NB4 (cell line): ENCODE data around the gene PRKG1.
A peak's percentile ranks its signal among the peaks of the same experiment; 100 is the strongest.

Experiments
- DNase-seq: peaks from one replicate; pipeline ENCODE4 v3.0.0; 2010; ENCODE audit warnings: low read depth
- H3K4me3 ChIP-seq: one replicate; pipeline ENCODE4 v1.5.1; 2011; ENCODE audit warnings: mild to moderate bottlenecking, low read depth, low read length, moderate library complexity
- CTCF ChIP-seq: IDR thresholded peaks from one replicate; pipeline ENCODE4 v1.5.1; 2012; ENCODE audit warnings: low read depth, low read length
- MYC ChIP-seq: IDR thresholded peaks from 2 replicates; pipeline ENCODE4 v1.6.1; 2011; ENCODE audit warnings: low read depth, low read length
- POLR2A ChIP-seq: IDR thresholded peaks from 2 replicates; pipeline ENCODE4 v1.6.1; 2011; ENCODE audit warnings: mild to moderate bottlenecking; ENCODE audit not compliant: insufficient read length; ENCODE audit errors: extremely low read depth
- TF ChIP-seq, protein P1 (sequence below): IDR thresholded peaks from 2 replicates; pipeline ENCODE4 v1.6.1; 2011; ENCODE audit warnings: low read depth, low read length

Gene PRKG1

DNA sequence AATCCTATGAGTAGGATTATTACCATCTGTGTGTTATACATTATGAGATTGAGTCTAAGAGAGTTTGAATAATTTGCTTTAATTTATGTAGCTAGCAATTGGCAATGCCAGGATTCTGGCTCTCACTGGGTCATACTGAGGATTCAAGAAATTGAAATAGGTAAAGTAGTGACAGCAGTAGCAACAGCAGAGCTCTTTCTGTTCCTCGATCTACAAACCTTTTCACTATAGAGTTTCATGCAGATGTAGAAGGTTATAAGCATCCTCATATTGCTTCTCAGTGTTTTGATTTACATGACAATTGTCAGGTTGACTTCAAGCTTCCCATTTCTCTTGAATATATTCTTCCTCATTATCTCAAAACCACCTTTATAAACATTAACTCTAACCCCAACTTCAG, 919.2 kb downstream of the PRKG1 start:
- TF ChIP-seq, protein P1, sequence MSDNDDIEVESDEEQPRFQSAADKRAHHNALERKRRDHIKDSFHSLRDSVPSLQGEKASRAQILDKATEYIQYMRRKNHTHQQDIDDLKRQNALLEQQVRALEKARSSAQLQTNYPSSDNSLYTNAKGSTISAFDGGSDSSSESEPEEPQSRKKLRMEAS, result no peak
- TF ChIP-seq POLR2A, result no peak
- TF ChIP-seq MYC, result no peak
- no peak for TF ChIP-seq CTCF
- no peak overlapping the region for H3K4me3 ChIP-seq
- DNase-seq, result no peak

DNA sequence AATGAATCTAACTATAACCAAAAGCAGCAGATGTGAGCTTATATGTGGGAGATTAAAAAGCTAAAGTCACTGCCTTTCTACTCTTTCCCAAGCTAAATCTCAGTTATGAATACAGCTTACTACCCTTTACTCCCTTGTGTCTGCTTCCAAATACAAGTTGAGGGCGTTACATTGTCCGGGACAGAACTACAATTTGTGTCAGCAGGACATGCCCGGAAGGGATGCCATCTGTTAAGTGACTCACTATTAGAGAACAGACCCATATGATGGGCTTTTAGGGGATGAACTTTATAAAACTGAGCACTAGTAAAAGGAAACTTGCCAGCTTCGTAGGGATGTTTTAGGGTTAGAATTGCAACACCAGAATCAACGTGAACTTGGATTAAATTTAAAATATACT, 924.8 kb downstream of the PRKG1 start:
- no peak for DNase-seq
- no peak overlapping the region for H3K4me3 ChIP-seq
- no peak for TF ChIP-seq MYC
- TF ChIP-seq CTCF, result no peak

DNA sequence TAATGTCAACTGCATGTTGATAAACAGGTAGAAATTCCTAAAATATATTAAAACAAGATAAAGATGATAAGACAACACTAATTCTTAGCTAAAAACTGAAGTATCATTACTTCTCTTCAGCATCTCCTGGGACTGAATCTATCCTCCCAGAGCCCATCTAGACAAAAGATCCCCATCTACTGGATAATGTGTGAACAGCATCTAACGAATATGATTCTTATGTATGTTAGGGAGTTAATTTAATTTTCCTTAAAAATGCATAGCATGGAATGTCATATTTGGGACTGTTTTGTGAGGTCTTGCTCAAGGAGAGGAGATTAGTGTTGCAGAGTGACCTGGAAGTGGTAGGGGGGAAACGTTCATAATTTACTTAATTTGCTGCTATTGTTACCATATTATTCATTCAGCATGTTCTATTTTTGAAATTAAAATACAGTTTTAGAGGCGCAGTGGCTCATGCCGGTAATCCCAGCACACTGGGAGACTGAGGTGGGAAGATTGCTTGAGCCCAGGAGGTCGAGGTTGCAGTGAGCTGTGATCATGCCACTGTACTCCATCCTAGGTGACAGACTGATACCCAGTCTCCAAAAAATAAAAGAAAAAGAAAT, 930.2 kb downstream of the PRKG1 start:
- TF ChIP-seq MYC (no peak), POLR2A (no peak), CTCF (peak; percentile 55)
- TF ChIP-seq, protein P1, result no peak
- DNase-seq, result peak; percentile 42

GRCh38 chr10:52007091-52007490, 932.8 kb downstream of the PRKG1 start:
- H3K4me3 ChIP-seq, result no peak overlapping the region
- DNase-seq, result no peak
- TF ChIP-seq CTCF (no peak), MYC (no peak), POLR2A (no peak)
- TF ChIP-seq, protein P1, result no peak

More for the DNA sequence above, 930.2 kb downstream of the PRKG1 start:
- no peak overlapping the region for H3K4me3 ChIP-seq

- no peak for DNase-seq
- no peak overlapping the region for H3K4me3 ChIP-seq
- TF ChIP-seq, protein P1, result no peak
- TF ChIP-seq CTCF (no peak), MYC (no peak), POLR2A (no peak)
Observed at GRCh38 chr10:52011118-52011517, 936.8 kb downstream of the PRKG1 start.

- TF ChIP-seq MYC, result no peak
- no peak for DNase-seq
- no peak overlapping the region for H3K4me3 ChIP-seq
Observed at GRCh38 chr10:52019077-52019555, 944.8 kb downstream of the PRKG1 start.
